DOHH2 (cell line): ENCODE results near the gene MYO1C.

ENCODE experiments used
- EZH2phosphoT487 ChIP-seq: fragments of 200-600 bp; sonication (generic); IDR thresholded peaks from 2 replicates; pipeline ENCODE4 v1.6.1; 2017; ENCODE audit warnings: borderline replicate concordance, mild to moderate bottlenecking, antibody characterized with exemption, low read length, moderate library complexity, mixed read lengths
- TF ChIP-seq, protein P1 (sequence below): fragments of 200-600 bp; sonication (generic); IDR thresholded peaks from one replicate; pipeline ENCODE4 v1.5.1; 2014; ENCODE audit warnings: antibody characterized with exemption, mild to moderate bottlenecking, low read depth, low read length; ENCODE audit not compliant: poor library complexity, severe bottlenecking

DNA sequence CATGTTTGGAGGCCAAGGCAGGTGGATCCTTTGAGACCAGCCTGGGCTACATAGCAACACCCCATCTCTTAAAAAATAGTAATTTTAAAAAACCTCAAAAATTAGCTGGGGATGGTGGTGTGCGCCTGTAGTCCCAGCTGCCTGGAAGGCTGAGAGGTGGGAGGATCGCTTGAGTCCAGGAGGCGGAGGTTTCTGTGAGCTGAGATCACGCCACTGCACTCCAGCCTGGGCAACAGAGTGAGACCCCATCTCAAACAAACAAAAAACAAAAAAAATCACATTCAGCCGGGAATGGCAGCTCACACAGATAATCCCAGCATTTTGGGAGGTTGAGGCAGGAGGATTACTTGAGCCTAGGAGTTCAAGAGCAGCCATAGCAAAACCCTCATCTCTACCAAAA, 76.1 kb downstream of the MYO1C start:
- TF ChIP-seq EZH2phosphoT487: no peak
- TF ChIP-seq, protein P1, sequence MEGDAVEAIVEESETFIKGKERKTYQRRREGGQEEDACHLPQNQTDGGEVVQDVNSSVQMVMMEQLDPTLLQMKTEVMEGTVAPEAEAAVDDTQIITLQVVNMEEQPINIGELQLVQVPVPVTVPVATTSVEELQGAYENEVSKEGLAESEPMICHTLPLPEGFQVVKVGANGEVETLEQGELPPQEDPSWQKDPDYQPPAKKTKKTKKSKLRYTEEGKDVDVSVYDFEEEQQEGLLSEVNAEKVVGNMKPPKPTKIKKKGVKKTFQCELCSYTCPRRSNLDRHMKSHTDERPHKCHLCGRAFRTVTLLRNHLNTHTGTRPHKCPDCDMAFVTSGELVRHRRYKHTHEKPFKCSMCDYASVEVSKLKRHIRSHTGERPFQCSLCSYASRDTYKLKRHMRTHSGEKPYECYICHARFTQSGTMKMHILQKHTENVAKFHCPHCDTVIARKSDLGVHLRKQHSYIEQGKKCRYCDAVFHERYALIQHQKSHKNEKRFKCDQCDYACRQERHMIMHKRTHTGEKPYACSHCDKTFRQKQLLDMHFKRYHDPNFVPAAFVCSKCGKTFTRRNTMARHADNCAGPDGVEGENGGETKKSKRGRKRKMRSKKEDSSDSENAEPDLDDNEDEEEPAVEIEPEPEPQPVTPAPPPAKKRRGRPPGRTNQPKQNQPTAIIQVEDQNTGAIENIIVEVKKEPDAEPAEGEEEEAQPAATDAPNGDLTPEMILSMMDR: no peak
